ENCODE data around the gene FAM229A.
"Not testable (repeated sequence)": the region's sequence is repeated elsewhere in the genome, so short reads cannot be mapped to it uniquely, and the experiment has no call there.

Gene FAM229A

GRCh38 chr1:32362474-32363313 lies at the start of gene FAM229A, which contains the start of gene TSSK3:
TSS of gene FAM229A (minus strand) at chr1:32362485. CDS start at chr1:32362091, 394 bp downstream.
TSS of gene TSSK3 (plus strand) at chr1:32362539. CDS start at chr1:32362702, 163 bp downstream.
- DNase-seq = no peak

DNA sequence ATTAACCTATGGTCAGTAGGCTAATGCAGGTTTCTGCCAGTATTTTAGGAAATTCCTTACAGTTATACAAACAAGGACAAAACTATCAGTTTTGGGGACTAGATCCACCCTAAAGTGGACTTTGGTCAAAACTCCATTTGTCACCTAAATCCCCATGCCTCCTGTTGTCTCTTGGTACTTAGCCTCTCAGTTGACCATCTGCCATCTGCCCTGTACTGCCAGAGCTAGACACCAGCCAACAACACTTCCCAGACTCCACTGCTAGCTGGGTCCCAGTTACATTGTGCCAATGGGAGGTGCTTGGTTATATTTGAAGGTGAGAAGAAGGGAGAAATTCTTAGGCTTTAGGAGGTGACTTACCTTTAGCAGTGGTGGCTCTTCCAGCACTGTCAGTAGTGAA lies 49.0 kb upstream of the FAM229A start:
- no peak for DNase-seq

GRCh38 chr1:32406629-32407111 lies 44.4 kb upstream of the FAM229A start:
- DNase-seq = no peak

DNA sequence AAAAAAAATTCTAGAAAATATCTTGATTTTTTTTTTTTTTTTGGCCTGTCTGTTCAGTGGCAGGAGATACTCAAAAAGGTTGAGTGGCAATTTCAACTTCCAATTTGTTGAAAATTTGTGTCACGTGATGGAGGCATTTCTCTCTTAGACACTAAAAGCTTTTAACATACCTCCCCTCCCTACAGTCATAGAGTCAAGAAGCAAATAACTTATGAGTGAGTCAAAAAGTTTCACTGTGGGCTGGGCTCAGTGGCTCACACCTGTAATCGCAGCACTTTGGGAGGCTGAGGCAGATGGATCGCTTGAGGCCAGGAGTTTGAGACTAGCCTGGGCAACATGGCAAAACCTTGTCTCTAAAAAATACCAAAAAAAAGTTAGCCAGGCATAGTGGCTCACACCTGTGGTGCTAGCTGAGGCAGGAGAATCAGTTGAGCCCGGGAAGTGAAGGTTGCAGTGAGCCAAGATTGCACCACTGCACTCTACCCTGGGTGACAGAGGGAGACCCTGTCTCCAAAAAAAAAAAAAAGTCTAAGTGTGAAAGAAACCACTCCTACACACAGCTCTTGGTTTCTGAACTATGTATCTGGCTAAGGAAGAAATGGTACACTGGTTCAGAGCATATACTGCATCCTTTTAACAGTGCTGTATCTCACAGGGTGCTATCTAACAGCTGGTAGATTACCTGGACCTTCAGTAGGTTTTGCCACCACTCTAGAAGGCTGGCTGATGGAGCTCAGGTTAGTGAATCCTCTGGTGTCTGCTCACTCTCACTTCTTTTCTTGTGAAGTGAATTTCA lies 43.6 kb upstream of the FAM229A start:
- DNase-seq = no peak

- DNase-seq = no peak
Measured at GRCh38 chr1:32404946-32405345, 42.7 kb upstream of the FAM229A start.

DNA sequence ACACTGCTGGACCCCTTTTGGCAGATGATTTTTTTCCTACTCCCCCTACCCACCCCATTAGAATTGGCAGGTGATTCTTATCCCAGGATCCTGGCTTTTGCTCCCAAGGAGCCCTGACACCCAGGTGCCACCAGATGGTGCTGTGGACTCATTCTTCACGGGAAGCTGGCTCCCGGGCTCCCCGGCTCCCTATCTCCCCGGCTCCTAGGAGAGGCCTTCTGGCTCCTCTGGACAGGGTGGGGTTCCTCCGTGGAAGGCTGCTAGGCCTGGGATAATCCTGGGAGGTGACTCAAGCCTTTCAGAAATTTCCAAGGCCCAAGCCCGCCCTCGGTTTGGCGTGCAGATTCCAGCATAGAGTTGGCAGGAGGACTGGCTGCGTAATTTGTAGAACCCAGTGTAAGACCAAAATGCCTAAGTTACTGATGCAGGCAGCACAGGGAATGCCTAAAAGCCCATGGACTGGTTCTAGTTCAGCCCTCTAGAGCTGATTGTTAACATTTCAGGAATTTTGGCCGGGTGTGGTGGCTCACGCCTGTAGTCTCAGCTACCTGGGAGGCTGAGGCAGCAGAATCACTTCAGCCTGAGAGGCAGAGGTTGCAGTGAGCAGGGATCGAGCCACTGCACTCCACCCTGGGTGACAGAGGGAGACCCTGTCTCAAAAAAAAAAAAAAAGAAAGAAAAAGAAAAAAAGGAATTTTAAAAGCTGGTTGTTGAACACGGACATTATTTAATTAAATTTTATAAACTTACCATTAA lies 38.8 kb upstream of the FAM229A start:
- peak; percentile 31 for DNase-seq

- DNase-seq = no peak
Measured at GRCh38 chr1:32399843-32400242, 37.6 kb upstream of the FAM229A start.

GRCh38 chr1:32398401-32398800 lies 36.1 kb upstream of the FAM229A start:
- no peak for DNase-seq

DNA sequence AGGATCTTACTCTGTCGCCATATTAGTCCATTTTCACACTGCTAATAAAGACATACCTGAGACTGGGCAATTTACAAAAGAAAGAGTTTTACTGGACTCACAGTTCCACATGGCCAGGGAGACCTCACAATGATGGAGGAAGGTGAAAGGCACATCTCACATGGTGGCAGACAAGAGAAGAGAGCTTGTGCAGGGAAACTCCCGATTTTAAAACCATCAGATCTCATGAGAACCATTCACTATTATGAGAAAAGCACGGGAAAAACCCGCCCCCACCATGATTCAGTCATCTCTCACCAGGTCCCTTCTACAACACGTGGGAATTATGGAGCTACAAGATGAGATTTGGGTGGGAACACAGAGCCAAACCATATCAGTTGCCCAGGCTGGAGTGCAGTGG lies 34.2 kb upstream of the FAM229A start:
- DNase-seq = not testable (repeated sequence)

DNA sequence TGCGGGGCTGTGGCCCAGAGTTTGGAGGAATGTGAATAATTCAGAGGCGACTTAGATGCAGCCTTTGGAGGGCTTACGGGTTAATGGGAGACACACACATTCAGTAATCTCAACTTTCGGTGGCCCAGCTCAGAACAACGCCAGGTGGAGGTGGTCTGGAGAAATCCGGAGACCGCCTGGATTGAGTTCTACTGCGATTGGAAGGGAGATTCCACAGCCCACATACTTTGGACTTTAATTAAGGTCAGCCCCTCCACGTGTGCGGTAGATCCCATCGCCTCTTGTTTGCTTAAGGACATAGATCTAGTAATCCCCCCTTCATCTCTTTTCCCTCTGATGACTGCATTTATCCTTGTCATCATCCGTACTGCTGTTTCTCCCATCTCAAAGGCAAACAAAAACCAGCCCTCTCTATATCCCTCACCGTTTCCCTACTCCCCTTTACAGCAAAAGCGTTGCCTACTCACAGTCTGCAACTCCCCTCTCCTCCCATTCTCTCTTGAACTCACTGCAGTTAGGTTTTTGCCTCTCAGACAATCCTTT lies 32.7 kb upstream of the FAM229A start:
- DNase-seq = no peak

DNA sequence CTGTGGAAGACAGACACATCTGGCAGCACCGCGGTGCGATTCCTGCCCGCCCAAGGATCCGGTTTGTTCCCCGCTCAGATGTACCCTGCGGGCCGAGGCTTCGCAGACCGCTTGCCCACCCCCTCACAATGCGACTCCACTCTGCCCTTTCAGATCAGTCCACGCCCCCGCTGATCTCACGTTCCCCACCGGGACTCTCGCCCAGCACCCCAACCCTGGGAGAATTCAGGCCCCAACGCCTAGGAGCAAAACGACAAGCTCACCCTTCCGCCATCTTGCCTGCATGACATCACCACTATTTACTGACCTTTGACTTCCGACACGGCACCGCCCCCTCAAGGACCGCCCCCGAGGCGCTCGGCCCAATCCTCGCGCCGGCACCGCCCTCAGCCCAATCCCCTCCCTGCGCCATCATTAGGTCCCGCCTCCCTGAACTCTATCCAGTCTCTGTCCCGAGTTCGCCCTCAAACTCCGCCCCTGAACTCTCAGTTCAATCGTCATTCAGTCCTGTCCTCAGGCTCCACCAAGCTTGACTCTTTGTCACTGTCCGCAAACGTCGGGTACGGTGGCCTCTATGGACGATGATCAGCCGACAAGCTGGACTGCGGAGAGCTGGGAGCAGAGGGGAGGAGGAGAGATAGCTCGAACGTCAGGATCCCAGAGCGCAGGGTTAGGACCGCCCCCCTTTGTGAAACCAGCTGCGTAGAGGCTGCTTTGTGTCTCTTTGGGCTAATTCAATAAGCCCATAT lies 32.0 kb upstream of the FAM229A start, which contains the start of gene BSDC1:
Gene BSDC1 (minus strand): TSS at position 301 of the 749 bp plus-strand sequence. CDS start 27 bp downstream, at position 274.
- DNase-seq = peak; percentile 98

DNA sequence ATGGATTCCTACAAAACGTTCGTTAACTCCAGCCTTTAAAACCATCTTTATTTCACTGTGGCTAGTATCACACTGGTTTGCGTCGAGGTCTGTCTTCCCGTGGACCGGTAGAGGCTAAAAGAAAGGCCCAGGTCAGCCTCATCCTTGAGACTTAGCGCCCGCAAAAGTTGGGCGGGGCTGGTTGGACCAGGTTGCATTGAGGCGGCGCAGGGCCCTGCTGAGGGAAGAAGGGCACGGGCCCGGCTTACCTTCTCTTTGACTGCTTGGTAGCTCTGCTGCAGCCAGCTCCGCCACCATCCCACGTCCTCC lies 31.5 kb upstream of the FAM229A start:
- peak; percentile 8 for DNase-seq

- DNase-seq = no peak
Measured at GRCh38 chr1:32393136-32393535, 30.9 kb upstream of the FAM229A start.

- DNase-seq = no peak
Measured at GRCh38 chr1:32392325-32392724, 30.0 kb upstream of the FAM229A start.

- no peak for DNase-seq
Measured at GRCh38 chr1:32390904-32391870, 28.9 kb upstream of the FAM229A start.

GRCh38 chr1:32388641-32389040 lies 26.4 kb upstream of the FAM229A start:
- no peak for DNase-seq

DNA sequence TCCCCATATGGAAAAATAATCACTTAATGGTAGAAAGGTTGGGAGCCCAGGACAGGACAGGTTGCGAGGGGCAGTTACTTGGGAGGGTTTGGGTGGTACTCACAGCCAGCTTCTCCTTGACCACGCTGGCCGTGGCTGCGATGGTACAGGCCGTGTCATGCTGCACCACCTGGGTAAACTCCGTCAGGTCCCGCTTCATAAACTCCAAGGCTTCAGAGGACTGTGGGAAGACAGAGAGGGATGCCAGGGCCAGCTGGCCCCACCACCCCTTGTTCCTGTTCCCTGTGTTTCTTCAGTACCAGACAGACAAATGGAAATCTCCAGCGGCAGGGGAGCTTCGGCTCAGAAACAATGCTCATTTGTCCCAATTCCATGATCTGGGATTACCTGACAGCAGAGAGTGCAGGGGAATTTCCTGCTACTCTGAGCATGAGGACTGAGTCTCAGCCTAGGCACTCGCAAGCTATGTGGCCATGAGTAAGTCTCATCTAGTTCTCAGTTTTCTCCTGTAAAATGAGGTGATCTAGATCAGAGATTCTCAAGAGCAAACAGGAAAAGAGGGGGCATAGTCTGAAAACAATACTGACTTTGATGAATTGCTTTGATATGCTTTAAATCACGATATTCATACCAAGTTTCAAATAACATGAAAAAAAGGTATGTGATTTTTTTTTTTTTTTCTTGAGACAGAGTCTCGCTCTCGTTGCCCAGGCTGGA lies 24.5 kb upstream of the FAM229A start:
- no peak for DNase-seq

- DNase-seq = no peak
Measured at GRCh38 chr1:32380057-32380456, 17.8 kb upstream of the FAM229A start.

DNA sequence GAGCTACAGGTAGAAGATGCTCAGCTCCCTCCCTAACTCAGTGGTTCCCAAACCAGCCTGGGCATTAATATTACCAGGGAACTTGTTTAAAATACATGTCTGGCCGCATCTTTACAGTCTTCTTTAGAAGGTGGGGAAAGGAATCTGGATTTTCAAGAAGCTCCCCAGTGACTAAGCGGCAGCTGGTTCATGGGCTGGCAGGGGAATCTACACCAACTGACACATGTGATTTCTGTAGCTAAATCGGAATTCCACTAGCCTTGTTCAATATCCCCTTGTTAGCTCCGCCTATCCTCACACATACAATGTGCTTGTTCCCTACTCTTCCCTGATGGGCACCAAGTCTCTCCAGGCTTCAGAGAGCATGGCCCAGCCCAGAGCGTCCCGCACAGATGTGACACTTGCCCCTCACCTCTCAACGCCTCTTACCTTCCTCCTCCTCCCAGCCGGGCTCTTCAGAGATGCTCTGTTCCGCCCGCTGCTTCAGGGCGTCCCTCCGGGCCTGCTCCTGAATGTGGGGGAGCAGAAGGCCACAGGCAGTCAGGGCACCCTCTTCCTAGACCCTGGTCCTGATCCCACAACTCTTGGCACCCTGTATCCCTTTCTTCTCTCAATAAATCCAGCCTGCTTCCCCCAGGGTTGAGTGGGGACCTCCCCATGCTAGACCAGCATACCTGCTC lies 15.4 kb upstream of the FAM229A start:
- DNase-seq = no peak
